ENCODE results near the gene VWA7. TPM values are rescaled to one million over a fixed set of nuclear protein-coding genes. Genes with fewer than 3 reads are reported as not detected.

VWA7 gene
- total RNA-seq, 2 donors from 2014 or later: 3.3 to 3.4 TPM

- ATAC-seq (replicated peaks in 1 of 2) (no peak), DNase-seq (no peak)
- Mint-ChIP-seq H3K27me3 (ENCODE audit: low read depth) (no peaks in the 10 kb centered on the region), H3K4me3 (no peak overlapping the region), H3K27ac (no peak overlapping the region), H3K9me3 (no peaks in the 10 kb centered on the region), H3K4me1 (ENCODE audit: low read depth) (peaks cover 25% of the 10 kb centered on the region), H3K36me3 (ENCODE audit: insufficient read depth in 2 of 2) (peaks cover 0 to 11% of the 10 kb centered on the region in 2 donors)
Measured at GRCh38 chr6:31778999-31779885, 2.1 kb upstream of the VWA7 start.

- Mint-ChIP-seq H3K27ac (no peak overlapping the region), H3K36me3 (ENCODE audit: insufficient read depth in 2 of 2) (peaks cover 0 to 7% of the 10 kb centered on the region in 2 donors), H3K4me1 (ENCODE audit: low read depth) (peaks cover 33% of the 10 kb centered on the region), H3K4me3 (no peak overlapping the region), H3K9me3 (no peaks in the 10 kb centered on the region), H3K27me3 (ENCODE audit: low read depth) (no peaks in the 10 kb centered on the region)
- ATAC-seq (replicated peaks in 1 of 2): no peak
- no peak for DNase-seq
Measured at GRCh38 chr6:31778193-31778592, 1.1 kb upstream of the VWA7 start.

- no peak overlapping the region for H3K27ac Mint-ChIP-seq
- H3K4me3 Mint-ChIP-seq: no peak overlapping the region
- H3K27me3 Mint-ChIP-seq (ENCODE audit: low read depth): no peaks in the 10 kb centered on the region
- DNase-seq: no peak
- H3K9me3 Mint-ChIP-seq: no peaks in the 10 kb centered on the region
- H3K36me3 Mint-ChIP-seq (ENCODE audit: insufficient read depth in 2 of 2): peaks cover 0 to 3% of the 10 kb centered on the region in 2 donors
- no peak for ATAC-seq (replicated peaks in 1 of 2)
- peaks cover 38% of the 10 kb centered on the region for H3K4me1 Mint-ChIP-seq (ENCODE audit: low read depth)
Measured at GRCh38 chr6:31777667-31778050, 531 bp upstream of the VWA7 start.

- ATAC-seq (replicated peaks in 1 of 2): no peak
- no peak for DNase-seq
Measured at GRCh38 chr6:31776485-31776988, 591 bp downstream of the VWA7 start.

GRCh38 chr6:31775633-31776484 lies 1.3 kb downstream of the VWA7 start:
- no peak for DNase-seq
- H3K36me3 Mint-ChIP-seq (ENCODE audit: insufficient read depth in 2 of 2): no peaks in the 10 kb centered on the region
- H3K27me3 Mint-ChIP-seq (ENCODE audit: low read depth): no peaks in the 10 kb centered on the region
- no peaks in the 10 kb centered on the region for H3K9me3 Mint-ChIP-seq
- H3K4me1 Mint-ChIP-seq (ENCODE audit: low read depth): peaks cover 53% of the 10 kb centered on the region
- no peak for ATAC-seq (replicated peaks in 1 of 2)
- H3K27ac Mint-ChIP-seq: peak overlapping the region; percentile 85
- peak overlapping the region; percentile 11 to 64 for H3K4me3 Mint-ChIP-seq

More at GRCh38 chr6:31776485-31776988, 591 bp downstream of the VWA7 start:
- Mint-ChIP-seq H3K36me3 (ENCODE audit: insufficient read depth in 2 of 2) (peaks cover 0 to 3% of the 10 kb centered on the region in 2 donors), H3K9me3 (no peaks in the 10 kb centered on the region), H3K4me3 (peak overlapping the region; percentile 11 to 64), H3K4me1 (ENCODE audit: low read depth) (peaks cover 48% of the 10 kb centered on the region), H3K27me3 (ENCODE audit: low read depth) (no peaks in the 10 kb centered on the region), H3K27ac (peak overlapping the region; percentile 85)

GRCh38 chr6:31775184-31775583 lies 1.9 kb downstream of the VWA7 start:
- Mint-ChIP-seq H3K4me3 (no peak overlapping the region), H3K36me3 (ENCODE audit: insufficient read depth in 2 of 2) (no peaks in the 10 kb centered on the region), H3K27ac (no peak overlapping the region), H3K9me3 (no peaks in the 10 kb centered on the region), H3K27me3 (ENCODE audit: low read depth) (no peaks in the 10 kb centered on the region), H3K4me1 (ENCODE audit: low read depth) (peaks cover 53% of the 10 kb centered on the region)
- DNase-seq: no peak
- no peak for ATAC-seq (replicated peaks in 1 of 2)

- DNase-seq (no peak), ATAC-seq (replicated peaks in 1 of 2) (no peak)
- H3K36me3 Mint-ChIP-seq (ENCODE audit: insufficient read depth in 2 of 2): no peaks in the 10 kb centered on the region
- H3K9me3 Mint-ChIP-seq: no peaks in the 10 kb centered on the region
- H3K4me1 Mint-ChIP-seq (ENCODE audit: low read depth): peaks cover 51% of the 10 kb centered on the region
- H3K4me3 Mint-ChIP-seq: no peak overlapping the region
- H3K27me3 Mint-ChIP-seq (ENCODE audit: low read depth): no peaks in the 10 kb centered on the region
- no peak overlapping the region for H3K27ac Mint-ChIP-seq
Measured at GRCh38 chr6:31771992-31772358, 5.2 kb downstream of the VWA7 start.

- DNase-seq: no peak
- Mint-ChIP-seq H3K9me3 (no peaks in the 10 kb centered on the region), H3K36me3 (ENCODE audit: insufficient read depth in 2 of 2) (no peaks in the 10 kb centered on the region), H3K4me3 (no peak overlapping the region), H3K27ac (no peak overlapping the region), H3K4me1 (ENCODE audit: low read depth) (peaks cover 42% of the 10 kb centered on the region), H3K27me3 (ENCODE audit: low read depth) (no peaks in the 10 kb centered on the region)
- no peak for ATAC-seq (replicated peaks in 1 of 2)
Measured at GRCh38 chr6:31770860-31771259, 6.3 kb downstream of the VWA7 start.

GRCh38 chr6:31769684-31770371 lies 7.3 kb downstream of the VWA7 start:
- Mint-ChIP-seq H3K4me3 (no peak overlapping the region), H3K4me1 (ENCODE audit: low read depth) (peaks cover 42% of the 10 kb centered on the region), H3K36me3 (ENCODE audit: insufficient read depth in 2 of 2) (peaks cover 0 to 2% of the 10 kb centered on the region in 2 donors), H3K27me3 (ENCODE audit: low read depth) (no peaks in the 10 kb centered on the region), H3K27ac (no peak overlapping the region), H3K9me3 (no peaks in the 10 kb centered on the region)
- DNase-seq (peak; percentile 85 to 90), ATAC-seq (replicated peaks in 1 of 2) (peak; percentile 84 to 85)

GRCh38 chr6:31768363-31769257 lies 8.5 kb downstream of the VWA7 start:
- ATAC-seq (replicated peaks in 1 of 2) (no peak), DNase-seq (no peak)
- Mint-ChIP-seq H3K4me1 (ENCODE audit: low read depth) (peaks cover 36% of the 10 kb centered on the region), H3K36me3 (ENCODE audit: insufficient read depth in 2 of 2) (peaks cover 0 to 4% of the 10 kb centered on the region in 2 donors), H3K27ac (no peak overlapping the region), H3K9me3 (no peaks in the 10 kb centered on the region), H3K4me3 (no peak overlapping the region), H3K27me3 (ENCODE audit: low read depth) (no peaks in the 10 kb centered on the region)

GRCh38 chr6:31767096-31767645 lies 10.0 kb downstream of the VWA7 start:
- no peaks in the 10 kb centered on the region for H3K27me3 Mint-ChIP-seq (ENCODE audit: low read depth)
- H3K4me1 Mint-ChIP-seq (ENCODE audit: low read depth): peaks cover 23% of the 10 kb centered on the region
- H3K36me3 Mint-ChIP-seq (ENCODE audit: insufficient read depth in 2 of 2): peaks cover 0 to 10% of the 10 kb centered on the region in 2 donors
- H3K27ac Mint-ChIP-seq: no peak overlapping the region
- ATAC-seq (replicated peaks in 1 of 2): no peak
- DNase-seq: no peak
- H3K9me3 Mint-ChIP-seq: no peaks in the 10 kb centered on the region
- H3K4me3 Mint-ChIP-seq: no peak overlapping the region

Data from activated T-cell treated with anti-CD3 and anti-CD28 coated beads, Interleukin-2, amount 50 U/mL, for 72 hours (primary cell).